PC-3 (cell line): Measurements from ENCODE around the gene LILRB2.

Source experiments
- CTCF ChIP-seq: fragments of 300-600 bp; sonication (generic); conservative IDR thresholded peaks from 2 replicates; pipeline ENCODE4 v1.5.1; 2017; ENCODE audit warnings: antibody characterized with exemption, low read depth, mild to moderate bottlenecking, low read length
- EZH2 ChIP-seq: fragments of 300-600 bp; sonication (generic); IDR thresholded peaks from one replicate; pipeline ENCODE4 v1.6.1; 2017; ENCODE audit warnings: antibody characterized with exemption, mild to moderate bottlenecking, low read length; ENCODE audit not compliant: unreplicated experiment
- EZH2phosphoT487 ChIP-seq: fragments of 300-600 bp; sonication (generic); IDR thresholded peaks from 2 replicates; pipeline ENCODE4 v1.6.1; 2018; ENCODE audit warnings: mild to moderate bottlenecking, antibody characterized with exemption, low read length, borderline replicate concordance

GRCh38 chr19:54230031-54230430 lies 50.9 kb downstream of the LILRB2 start:
- no peak for TF ChIP-seq CTCF
- TF ChIP-seq EZH2phosphoT487, result no peak
- no peak for TF ChIP-seq EZH2
